Lung (tissue), 12 donors: ENCODE data around the gene RNF166. TPM values are rescaled to one million over a fixed set of nuclear protein-coding genes. Genes with fewer than 3 reads are reported as not detected.

ENCODE experiments used
- ATAC-seq: fragments of 200-7000 bp; cut with Tn5 transposase; one replicate; pipeline ENCODE4 v1.9.1; 2020; ENCODE audit warnings: moderate number of reproducible peaks; ENCODE audit not compliant: insufficient read depth, low FRiP score
- DNase-seq, 3 donors: peaks; one replicate each; pipeline ENCODE4 v3.0.0-alpha.2; 2013 to 2017
- H3K27ac ChIP-seq, 2 donors: one replicate each; pipeline ENCODE4 v1.5.1; 2013; ENCODE audit warnings: mild to moderate bottlenecking in 2 of 2, moderate library complexity in 2 of 2, control low read depth in 1 of 2, inconsistent platforms in 1 of 2, low read depth in 1 of 2, low read length in 1 of 2
- H3K27me3 ChIP-seq, 3 donors: one replicate each; pipeline ENCODE4 v1.5.1; 2013; ENCODE audit warnings: low read length in 2 of 3; ENCODE audit not compliant: control insufficient read depth in 3 of 3, insufficient read depth in 3 of 3
- H3K36me3 ChIP-seq, 4 donors: one replicate each; pipeline ENCODE4 v1.5.1; 2013; ENCODE audit warnings: low read length in 4 of 4, mild to moderate bottlenecking in 1 of 4, moderate library complexity in 1 of 4; ENCODE audit not compliant: control insufficient read depth in 4 of 4, insufficient read depth in 4 of 4
- H3K4me1 ChIP-seq, 5 donors: one replicate each; pipeline ENCODE4 v1.5.1; 2013; ENCODE audit warnings: low read length in 5 of 5, mild to moderate bottlenecking in 2 of 5, moderate library complexity in 1 of 5; ENCODE audit not compliant: control insufficient read depth in 5 of 5, insufficient read depth in 5 of 5
- H3K4me3 ChIP-seq: one replicate; pipeline ENCODE4 v1.5.1; 2013; ENCODE audit warnings: mild to moderate bottlenecking, control low read depth, moderate library complexity
- H3K9ac ChIP-seq, 2 donors: one replicate each; pipeline ENCODE4 v1.5.1; 2013; ENCODE audit warnings: low read length in 2 of 2, control low read depth in 1 of 2; ENCODE audit not compliant: insufficient read depth in 1 of 2
- H3K9me3 ChIP-seq, 4 donors: one replicate each; pipeline ENCODE4 v1.5.1; 2013; ENCODE audit warnings: low read length in 3 of 4, mild to moderate bottlenecking in 1 of 4, moderate library complexity in 1 of 4; ENCODE audit not compliant: control insufficient read depth in 4 of 4, insufficient read depth in 3 of 4
- WGBS, 2 donors: extraction: QIAGEN DNeasy Blood & Tissue Kit; methylation state at CpG; one replicate each; pipeline ENCODE4 v1.1.7; 2013; 5-methylcytosine and 5-hydroxymethylcytosine counted together
- polyA plus RNA-seq, 2 donors: library from polyadenylated mRNA; stranded (reverse); fragments of 200-250 nt; gene quantifications; one replicate each; pipeline ENCODE4 v1.2.1, GENCODE V29; 2013
- total RNA-seq, 2 donors: library from RNA; depleted of rRNA in 1 of 2; stranded (reverse); fragments of >200 nt in 1 of 2; gene quantifications; one replicate each; pipeline ENCODE4 v1.2.1, GENCODE V29; 2014 to 2021
- TF ChIP-seq, protein P1 (sequence below): IDR thresholded peaks from 2 replicates; pipeline ENCODE4 v1.5.1; 2012; ENCODE audit warnings: mild to moderate bottlenecking; ENCODE audit errors: control extremely low read depth, extremely low read depth
- donor health status: control.
- donor health status: control.
- donor health status: Bipolar disorder and iron deficiency.
- donor health status: healthy.
- donor health status: DM: yes; HTN: yes; CAD: no.

The RNF166 gene
- total and polyA plus RNA-seq, 4 donors, result 15.2 to 51.6 (median 44.1) TPM

DNA sequence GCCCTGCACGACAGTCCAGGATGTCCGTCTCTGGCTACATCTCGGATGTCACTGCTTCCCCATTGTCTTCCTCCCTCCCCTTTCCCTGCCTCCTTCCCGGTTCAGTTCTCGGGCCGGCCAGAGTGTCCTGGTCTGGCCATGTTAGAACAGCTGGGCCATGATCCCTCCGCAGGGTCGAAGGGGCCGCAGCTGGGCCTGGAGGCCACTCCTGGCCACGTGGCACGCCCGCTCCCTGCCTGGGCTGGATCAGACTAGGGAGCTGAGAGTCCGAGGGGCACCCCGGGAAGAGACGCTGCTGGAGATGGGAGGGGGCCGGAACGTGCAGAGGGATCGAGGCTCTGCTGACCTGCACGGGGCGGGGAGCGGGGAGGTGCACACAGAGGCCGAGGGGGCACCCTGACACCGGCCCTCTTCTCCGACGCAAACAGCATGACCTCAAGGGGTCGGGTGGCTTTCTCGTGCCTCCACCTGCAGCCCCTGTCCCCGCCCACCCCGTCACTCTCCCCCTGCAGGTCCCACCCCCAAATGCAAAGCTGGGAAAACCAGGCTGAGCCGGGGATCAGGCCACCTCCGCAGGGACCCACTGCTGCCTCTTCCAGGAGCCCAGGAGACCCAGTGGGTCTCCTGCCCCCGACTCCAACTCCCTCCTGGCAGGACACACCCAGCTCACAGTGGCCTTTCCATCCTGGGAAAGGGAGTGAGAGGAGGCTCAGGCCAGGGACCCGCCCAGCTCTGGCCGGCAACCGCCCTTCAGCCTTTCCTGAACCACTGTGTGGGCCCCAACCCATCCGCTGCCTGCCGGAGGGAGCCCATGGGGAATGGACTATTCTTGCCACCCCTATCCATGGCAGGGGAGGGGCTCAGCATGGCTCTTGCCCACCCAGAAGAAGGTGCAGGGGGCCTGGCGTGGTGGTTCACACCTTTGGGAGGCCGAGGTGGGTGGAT is 38.6 kb upstream of the RNF166 start:
- 68 to 72% methylated on average over 38 to 39 of the region's 39 CpGs for WGBS, 2 donors
- DNase-seq (no peak), ATAC-seq (no peak)
- Histone ChIP-seq H3K9ac (no peak overlapping the region), H3K4me3 (no peak overlapping the region), H3K9me3 (no peaks in the 10 kb centered on the region), H3K27ac (peak overlapping the region in 1 of 2 donors; percentile 23), H3K36me3 (peaks cover 0 to 32% (median 2%) of the 10 kb centered on the region in 4 donors), H3K27me3 (no peaks in the 10 kb centered on the region), H3K4me1 (peaks cover 0 to 20% (median 0%) of the 10 kb centered on the region in 5 donors)
- TF ChIP-seq, protein P1, sequence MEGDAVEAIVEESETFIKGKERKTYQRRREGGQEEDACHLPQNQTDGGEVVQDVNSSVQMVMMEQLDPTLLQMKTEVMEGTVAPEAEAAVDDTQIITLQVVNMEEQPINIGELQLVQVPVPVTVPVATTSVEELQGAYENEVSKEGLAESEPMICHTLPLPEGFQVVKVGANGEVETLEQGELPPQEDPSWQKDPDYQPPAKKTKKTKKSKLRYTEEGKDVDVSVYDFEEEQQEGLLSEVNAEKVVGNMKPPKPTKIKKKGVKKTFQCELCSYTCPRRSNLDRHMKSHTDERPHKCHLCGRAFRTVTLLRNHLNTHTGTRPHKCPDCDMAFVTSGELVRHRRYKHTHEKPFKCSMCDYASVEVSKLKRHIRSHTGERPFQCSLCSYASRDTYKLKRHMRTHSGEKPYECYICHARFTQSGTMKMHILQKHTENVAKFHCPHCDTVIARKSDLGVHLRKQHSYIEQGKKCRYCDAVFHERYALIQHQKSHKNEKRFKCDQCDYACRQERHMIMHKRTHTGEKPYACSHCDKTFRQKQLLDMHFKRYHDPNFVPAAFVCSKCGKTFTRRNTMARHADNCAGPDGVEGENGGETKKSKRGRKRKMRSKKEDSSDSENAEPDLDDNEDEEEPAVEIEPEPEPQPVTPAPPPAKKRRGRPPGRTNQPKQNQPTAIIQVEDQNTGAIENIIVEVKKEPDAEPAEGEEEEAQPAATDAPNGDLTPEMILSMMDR, result no peak

DNA sequence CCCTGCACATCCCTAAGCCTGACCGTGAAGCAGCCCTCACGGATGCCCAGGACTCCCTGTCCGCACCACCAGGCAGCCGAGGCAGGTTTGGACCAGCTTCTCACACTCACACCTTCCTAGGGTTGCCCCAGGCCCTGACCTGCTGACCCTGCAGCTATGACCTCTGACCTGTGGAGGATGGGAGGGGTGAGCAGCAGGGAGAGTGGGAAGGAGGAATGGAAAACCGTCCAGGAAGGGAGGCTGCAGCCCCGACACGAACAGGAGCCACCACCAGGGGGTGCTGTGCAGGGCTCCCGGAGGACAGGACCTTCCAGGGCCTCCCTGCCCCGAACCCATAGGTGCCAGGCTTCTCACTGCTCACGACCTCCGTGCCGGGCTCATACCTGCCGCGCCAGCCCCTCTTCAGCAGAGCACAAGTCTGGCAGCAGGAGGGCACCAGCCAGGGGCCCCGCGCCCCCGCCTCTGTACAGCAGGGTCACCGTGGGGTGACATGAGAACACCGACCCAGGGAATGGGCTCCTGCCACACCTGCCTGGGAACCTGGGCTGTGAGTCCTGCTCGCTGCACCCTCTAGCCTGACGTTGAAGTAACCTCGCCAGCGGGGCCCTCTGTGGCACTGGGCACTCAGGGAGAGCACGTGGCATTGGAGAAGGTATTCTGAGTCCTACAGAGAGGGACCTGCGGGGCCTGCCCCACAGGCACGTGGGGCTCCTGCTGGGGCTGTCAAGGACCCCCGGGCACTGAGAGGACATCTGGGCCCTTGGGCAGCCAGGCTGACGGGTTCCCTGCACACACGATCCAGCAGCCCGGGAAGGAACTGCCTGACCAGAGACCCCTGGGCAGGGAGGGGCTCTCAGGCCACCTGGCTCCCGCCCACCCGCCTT is 37.7 kb upstream of the RNF166 start:
- H3K27me3 ChIP-seq, result no peaks in the 10 kb centered on the region
- WGBS, 2 donors, result 50 to 60% methylated on average over 30 to 32 of the region's 32 CpGs
- H3K9me3 ChIP-seq, result no peaks in the 10 kb centered on the region
- H3K27ac ChIP-seq, result peak overlapping the region in 1 of 2 donors; percentile 12
- H3K36me3 ChIP-seq, result peaks cover 0 to 33% (median 2%) of the 10 kb centered on the region in 4 donors
- TF ChIP-seq, protein P1, result peak; percentile 55
- H3K4me3 ChIP-seq, result no peak overlapping the region
- peaks cover 0 to 20% (median 0%) of the 10 kb centered on the region in 5 donors for H3K4me1 ChIP-seq
- no peak overlapping the region for H3K9ac ChIP-seq
- ATAC-seq (peak; percentile 67), DNase-seq (peak; percentile 71 to 79 (median 72))

DNA sequence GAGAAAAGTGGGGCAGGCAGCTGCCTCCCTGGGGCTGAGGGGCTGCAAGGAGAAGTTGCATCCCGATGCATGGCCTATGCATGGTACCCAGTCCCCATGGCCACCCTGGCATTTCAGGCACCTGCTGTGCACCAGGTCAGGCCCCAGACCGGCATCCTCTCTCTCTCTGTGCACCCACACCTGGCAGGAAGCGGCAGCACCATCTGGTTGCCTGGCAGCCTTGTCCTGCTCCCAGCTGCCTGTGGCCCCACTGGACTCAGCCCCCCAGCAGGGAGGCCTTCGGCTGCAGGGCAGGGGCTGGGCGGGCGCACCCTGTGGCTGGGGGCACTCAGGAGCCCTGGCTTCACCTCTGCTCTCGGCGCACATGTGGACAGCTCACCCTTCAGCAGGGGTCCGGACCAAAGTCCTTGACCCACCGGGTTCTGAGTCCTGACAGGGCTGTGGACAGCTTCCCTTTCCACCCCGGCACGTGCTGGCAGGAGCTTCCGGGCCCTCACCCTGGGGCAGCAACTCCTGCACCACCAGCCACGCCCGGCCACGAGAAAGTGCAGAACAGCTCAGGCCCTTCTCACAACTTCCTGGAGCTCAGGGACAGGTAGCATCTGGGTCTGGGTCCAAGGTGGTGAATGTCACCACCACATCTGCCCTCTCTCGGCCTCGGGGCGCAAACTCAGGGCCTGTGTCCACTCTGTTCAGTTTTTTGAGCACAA is 36.8 kb upstream of the RNF166 start:
- DNase-seq (no peak), ATAC-seq (no peak)
- Histone ChIP-seq H3K4me3 (no peak overlapping the region), H3K27ac (no peak overlapping the region), H3K27me3 (no peaks in the 10 kb centered on the region), H3K9me3 (no peaks in the 10 kb centered on the region), H3K9ac (no peak overlapping the region), H3K36me3 (peaks cover 0 to 36% (median 2%) of the 10 kb centered on the region in 4 donors), H3K4me1 (peaks cover 0 to 20% (median 0%) of the 10 kb centered on the region in 5 donors)
- WGBS, 2 donors, result 82 to 83% methylated on average over 15 to 19 of the region's 19 CpGs
- TF ChIP-seq, protein P1, result no peak
